Right lobe of liver (tissue), 6 donors: ENCODE results near the gene HS6ST3. TPM values are rescaled to one million over a fixed set of nuclear protein-coding genes. Genes with fewer than 3 reads are reported as not detected.

Experiments used
- ATAC-seq, 4 donors: fragments of 200-7000 bp; cut with Tn5 transposase; one replicate each; pipeline ENCODE4 v1.9.1; 2020; ENCODE audit warnings: mild to moderate bottlenecking in 4 of 4, moderate library complexity in 4 of 4
- DNase-seq, 3 donors: peaks; one replicate each; pipeline ENCODE4 v3.0.0-alpha.2; 2020
- H3K27ac ChIP-seq, 3 donors: fragments of 200-600 bp; one replicate each; pipeline ENCODE4 v1.8.0; 2022
- H3K27me3 ChIP-seq, 2 donors: fragments of 200-600 bp; one replicate each; pipeline ENCODE4 v1.8.0; 2022
- H3K36me3 ChIP-seq, 4 donors: fragments of 200-600 bp; sonication (generic) in 1 of 4; one replicate each; pipeline versions ENCODE4 v1.5.1 to v1.8.0; 2017 to 2022; ENCODE audit warnings: control low read depth in 1 of 4
- H3K4me1 ChIP-seq, 4 donors: fragments of 200-600 bp; sonication (generic) in 1 of 4; one replicate each; pipeline versions ENCODE4 v1.5.1 to v1.8.0; 2017 to 2022; ENCODE audit warnings: control low read depth in 1 of 4
- H3K4me3 ChIP-seq, 3 donors: fragments of 200-600 bp; one replicate each; pipeline ENCODE4 v1.8.0; 2022
- H3K9me3 ChIP-seq, 4 donors: fragments of 200-600 bp; sonication (generic) in 1 of 4; one replicate each; pipeline versions ENCODE4 v1.5.1 to v1.8.0; 2017 to 2022; ENCODE audit warnings: control low read depth in 1 of 4
- POLR2A ChIP-seq: fragments of 450-650 bp; IDR thresholded peaks from one replicate; pipeline ENCODE4 v1.6.1; 2017; ENCODE audit warnings: antibody characterized with exemption, mild to moderate bottlenecking
- WGBS: methylation state at CpG from one replicate; pipeline ENCODE4 v1.1.6; 2018; ENCODE audit warnings: low coverage, low lambda C conversion rate; ENCODE audit not compliant: insufficient coverage; ENCODE audit errors: missing lambda C conversion rate; 5-methylcytosine and 5-hydroxymethylcytosine counted together
- intact Hi-C, 2 donors: fragments of 100-400 bp; cut with DNase I; formaldehyde crosslinking; loops; one replicate each; pipeline versions ENCODE4 v1.11.2 to v1.14.1; 2022
- total RNA-seq, 6 experiments: library from RNA; depleted of rRNA in 2 of 6; stranded (reverse); fragments of >200 nt in 2 of 6; fragmentation: NEBNext Ultra II Directional in 3 of 6; extraction: Animal tissue kit (Norgen Biotek cat#: 25700) in 3 of 6; gene quantifications; one replicate each; pipeline versions ENCODE4 v1.1.0 to v1.2.4, GENCODE V29; 2016 to 2023
- TF ChIP-seq, protein P1 (sequence below), 4 donors: fragments of 200-600 bp in 3 of 4; fragments of 450-650 bp in 1 of 4; IDR thresholded peaks; one replicate each; pipeline versions ENCODE4 v1.5.1 to v1.8.0; 2016 to 2022; ENCODE audit warnings: antibody characterized with exemption in 4 of 4, mild to moderate bottlenecking in 2 of 4
- donor health status: DM: no; HTN: yes; CAD: no.
- donor health status: DM: no; HTN: no; CAD: no.
- donor health status: DM: no; HTN: no; CAD: no.
- donor health status: DM: no; HTN: yes; CAD: no.
- donor health status: DM: no; HTN: yes; CAD: no.

HS6ST3 gene
- total RNA-seq, 6 experiments from 2014 or later = not detected

DNA sequence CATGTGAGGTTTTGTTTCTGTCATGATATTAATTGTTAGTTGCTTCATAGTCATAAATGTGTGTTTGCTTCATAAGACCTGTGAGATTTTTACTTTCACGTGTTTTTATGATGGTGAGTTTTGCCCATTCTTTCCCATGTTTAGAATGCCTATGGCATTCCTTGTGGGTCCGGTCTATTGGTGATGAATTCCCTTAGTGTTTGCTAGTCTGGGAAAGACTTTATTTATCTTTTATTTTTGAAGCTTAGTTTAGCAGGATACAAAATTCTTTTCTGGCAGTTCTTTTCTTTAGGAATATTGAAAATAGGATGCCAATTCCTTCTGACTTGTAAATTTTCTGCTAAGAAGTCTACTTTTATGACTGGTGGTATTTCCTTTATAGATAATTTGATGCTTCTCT, 571.7 kb downstream of the HS6ST3 start:
- no peaks in the 10 kb centered on the region for H3K27me3 ChIP-seq
- H3K9me3 ChIP-seq = no peaks in the 10 kb centered on the region
- WGBS = 88% methylated on average over 2 of the region's 2 CpGs
- DNase-seq (no peak), ATAC-seq (no peak)
- no peaks in the 10 kb centered on the region for H3K4me1 ChIP-seq
- H3K4me3 ChIP-seq = no peak overlapping the region
- H3K27ac ChIP-seq = no peak overlapping the region
- intact Hi-C loops = no loop called here
- H3K36me3 ChIP-seq = no peaks in the 10 kb centered on the region
- TF ChIP-seq, protein P1, sequence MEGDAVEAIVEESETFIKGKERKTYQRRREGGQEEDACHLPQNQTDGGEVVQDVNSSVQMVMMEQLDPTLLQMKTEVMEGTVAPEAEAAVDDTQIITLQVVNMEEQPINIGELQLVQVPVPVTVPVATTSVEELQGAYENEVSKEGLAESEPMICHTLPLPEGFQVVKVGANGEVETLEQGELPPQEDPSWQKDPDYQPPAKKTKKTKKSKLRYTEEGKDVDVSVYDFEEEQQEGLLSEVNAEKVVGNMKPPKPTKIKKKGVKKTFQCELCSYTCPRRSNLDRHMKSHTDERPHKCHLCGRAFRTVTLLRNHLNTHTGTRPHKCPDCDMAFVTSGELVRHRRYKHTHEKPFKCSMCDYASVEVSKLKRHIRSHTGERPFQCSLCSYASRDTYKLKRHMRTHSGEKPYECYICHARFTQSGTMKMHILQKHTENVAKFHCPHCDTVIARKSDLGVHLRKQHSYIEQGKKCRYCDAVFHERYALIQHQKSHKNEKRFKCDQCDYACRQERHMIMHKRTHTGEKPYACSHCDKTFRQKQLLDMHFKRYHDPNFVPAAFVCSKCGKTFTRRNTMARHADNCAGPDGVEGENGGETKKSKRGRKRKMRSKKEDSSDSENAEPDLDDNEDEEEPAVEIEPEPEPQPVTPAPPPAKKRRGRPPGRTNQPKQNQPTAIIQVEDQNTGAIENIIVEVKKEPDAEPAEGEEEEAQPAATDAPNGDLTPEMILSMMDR (IDR thresholded peaks at IDR 0.05) = no peak
- no peak for TF ChIP-seq POLR2A

DNA sequence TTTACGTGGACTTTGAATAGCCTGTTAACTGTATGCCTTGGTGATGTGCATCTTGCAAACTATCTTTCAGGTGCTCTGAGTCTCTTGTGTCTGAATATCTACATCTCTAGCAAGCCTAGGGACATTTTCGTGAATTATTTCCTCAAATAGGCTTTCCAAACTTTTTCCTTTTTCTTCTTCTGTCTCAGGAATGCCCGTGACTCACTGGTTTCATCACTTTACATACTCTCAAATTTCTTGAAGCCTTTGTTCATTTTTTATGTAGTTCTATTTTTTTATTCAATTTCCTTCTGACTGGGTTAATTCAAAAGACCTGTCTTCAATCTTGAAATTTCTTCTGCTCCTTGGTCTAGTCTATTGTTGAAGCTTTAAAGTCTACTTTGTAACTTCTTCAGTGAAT, 572.1 kb downstream of the HS6ST3 start:
- DNase-seq = no peak
- no peak for ATAC-seq
- H3K4me3 ChIP-seq = no peak overlapping the region
- intact Hi-C loops = no loop called here
- TF ChIP-seq POLR2A = no peak
- TF ChIP-seq, protein P1 (IDR thresholded peaks at IDR 0.05) = no peak
- 43% methylated on average over 3 of the region's 3 CpGs for WGBS
- H3K27me3 ChIP-seq = no peaks in the 10 kb centered on the region
- no peaks in the 10 kb centered on the region for H3K9me3 ChIP-seq
- no peaks in the 10 kb centered on the region for H3K36me3 ChIP-seq
- H3K27ac ChIP-seq = no peak overlapping the region
- no peaks in the 10 kb centered on the region for H3K4me1 ChIP-seq

DNA sequence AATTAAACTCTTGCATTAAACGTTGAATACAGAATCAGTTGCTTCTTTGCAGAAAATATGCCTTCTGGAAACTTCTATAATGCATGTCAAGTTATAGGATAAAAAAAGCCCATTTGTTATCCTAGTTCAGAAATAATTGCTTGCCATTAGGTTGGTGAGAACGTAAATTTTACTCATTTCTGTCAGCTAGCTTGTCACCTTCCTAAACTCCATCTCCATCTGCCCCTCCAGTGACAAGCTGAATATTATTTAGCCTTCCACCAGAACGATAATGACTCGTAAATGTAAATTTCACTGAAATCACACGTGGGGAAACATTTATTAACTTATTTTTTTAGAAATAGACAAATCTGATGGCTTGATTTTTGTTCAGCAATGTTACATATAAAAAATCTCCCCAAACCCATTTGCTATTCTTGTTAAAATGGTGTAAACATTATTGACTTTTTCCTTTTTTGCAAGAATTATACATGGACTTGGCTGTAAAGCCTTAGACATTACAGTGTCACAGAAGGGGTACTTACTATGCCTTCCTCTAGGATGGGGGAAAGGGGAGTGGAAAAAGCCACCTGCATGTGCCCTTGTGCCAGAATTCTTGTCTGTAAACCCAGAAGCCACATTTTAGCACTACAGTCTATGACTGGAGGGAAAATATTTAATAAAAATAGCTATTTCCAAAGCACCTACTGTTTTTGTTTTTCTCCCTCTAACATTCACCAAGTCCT, 577.5 kb downstream of the HS6ST3 start:
- 60% methylated on average over 5 of the region's 5 CpGs for WGBS
- TF ChIP-seq POLR2A = no peak
- TF ChIP-seq, protein P1 (IDR thresholded peaks at IDR 0.05) = no peak
- Histone ChIP-seq H3K36me3 (no peaks in the 10 kb centered on the region), H3K4me1 (no peaks in the 10 kb centered on the region), H3K27me3 (no peaks in the 10 kb centered on the region), H3K9me3 (no peaks in the 10 kb centered on the region), H3K4me3 (no peak overlapping the region), H3K27ac (no peak overlapping the region)
- ATAC-seq = no peak
- intact Hi-C loops = no loop called here
- DNase-seq = no peak

DNA sequence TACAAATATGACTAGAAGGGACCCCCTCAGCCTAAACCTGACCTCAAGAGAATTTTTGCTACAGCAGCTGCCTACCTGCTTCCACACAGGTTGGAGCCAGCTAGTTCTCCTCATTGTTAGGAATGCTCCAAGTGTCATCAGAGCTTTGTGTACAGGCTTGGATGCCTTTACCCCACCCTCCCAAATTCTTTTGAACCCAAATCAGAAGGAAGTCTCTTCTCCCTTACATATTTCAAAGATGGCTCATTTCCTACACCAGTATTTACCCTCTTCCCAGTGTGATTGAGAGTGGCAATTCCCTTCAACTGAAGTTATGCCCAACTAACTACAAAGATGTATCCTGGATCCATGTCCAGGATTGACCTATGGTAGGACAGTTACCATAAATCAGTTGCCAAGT, 581.2 kb downstream of the HS6ST3 start:
- no peak for TF ChIP-seq POLR2A
- TF ChIP-seq, protein P1 (IDR thresholded peaks at IDR 0.05) = no peak
- H3K4me3 ChIP-seq = no peak overlapping the region
- no peaks in the 10 kb centered on the region for H3K9me3 ChIP-seq
- H3K4me1 ChIP-seq = no peaks in the 10 kb centered on the region
- ATAC-seq (no peak), DNase-seq (no peak)
- no peaks in the 10 kb centered on the region for H3K27me3 ChIP-seq
- no peaks in the 10 kb centered on the region for H3K36me3 ChIP-seq
- H3K27ac ChIP-seq = no peak overlapping the region
- intact Hi-C loops = no loop called here

DNA sequence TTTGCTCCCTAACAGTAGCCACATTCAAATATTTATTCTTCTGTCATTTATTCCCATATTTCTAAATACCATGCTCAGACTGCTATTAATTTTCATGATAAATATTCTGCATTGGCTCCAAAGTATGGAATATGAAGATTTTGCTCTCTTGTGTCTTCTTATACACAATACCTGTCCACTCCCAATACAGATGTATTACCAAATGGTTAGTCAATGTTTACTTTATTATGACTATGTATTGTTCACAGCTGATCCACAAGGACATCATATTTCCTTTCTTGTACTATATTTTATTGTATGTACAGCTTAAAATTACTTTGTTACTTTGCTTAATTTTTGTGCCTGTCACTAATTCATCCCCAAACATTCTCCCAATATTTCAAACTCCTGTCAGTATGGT, 582.1 kb downstream of the HS6ST3 start:
- Histone ChIP-seq H3K27me3 (no peaks in the 10 kb centered on the region), H3K27ac (no peak overlapping the region), H3K4me1 (no peaks in the 10 kb centered on the region), H3K36me3 (no peaks in the 10 kb centered on the region), H3K9me3 (peaks cover 0 to 3% (median 0%) of the 10 kb centered on the region in 4 donors), H3K4me3 (no peak overlapping the region)
- intact Hi-C loops = no loop called here
- no peak for DNase-seq
- ATAC-seq = no peak
- TF ChIP-seq, protein P1 (IDR thresholded peaks at IDR 0.05) = no peak
- TF ChIP-seq POLR2A = no peak
